PC-9 (cell line): ENCODE data around the gene CCR7. TPM values are rescaled to one million over a fixed set of nuclear protein-coding genes. Genes with fewer than 3 reads are reported as not detected.

Source experiments
- BruUV-seq: library from RNA; stranded (reverse); fragments of 400-500 nt; replicated peaks from 2 replicates; lab custom pipeline; 2021; lab: Mats Ljungman, UMichigan
- CTCF ChIA-PET: fragments of 300-600 bp; sonication (Branson Sonifier 250); formaldehyde crosslinking; loops from one replicate; lab custom pipeline; 2022; ENCODE audit warnings: antibody characterized with exemption; lab: Charles Lee
- POLR2A ChIA-PET: fragments of 300-600 bp; sonication (Branson Sonifier 250); formaldehyde crosslinking; loops from one replicate; lab custom pipeline; 2022; ENCODE audit warnings: antibody characterized with exemption; ENCODE audit not compliant: unreplicated experiment; lab: Charles Lee
- DNase-seq, 2 experiments: peaks; one replicate each; pipeline versions ENCODE4 v3.0.0 to v3.0.0-alpha.2; 2015 to 2022; ENCODE audit warnings: mixed read lengths in 1 of 2
- H2AFZ ChIP-seq: fragments of 200-600 bp; sonication (generic); 2 replicates; pipeline ENCODE4 v1.8.1; 2017; ENCODE audit warnings: antibody characterized with exemption
- H3F3A ChIP-seq: fragments of 200-600 bp; sonication (generic); 2 replicates; pipeline ENCODE4 v1.8.1; 2017; ENCODE audit warnings: antibody characterized with exemption, mild to moderate bottlenecking, low read depth; ENCODE audit not compliant: insufficient read depth
- H3K27ac ChIP-seq: fragments of 200-600 bp; sonication (generic); 2 replicates; pipeline ENCODE4 v1.6.1; 2016; ENCODE audit warnings: mixed run types
- H3K27me3 ChIP-seq: fragments of 200-600 bp; sonication (generic); 2 replicates; pipeline ENCODE4 v1.6.1; 2016; ENCODE audit warnings: low read depth, mixed run types; ENCODE audit not compliant: insufficient read depth
- H3K36me3 ChIP-seq: fragments of 200-600 bp; sonication (generic); 2 replicates; pipeline ENCODE4 v1.6.1; 2016; ENCODE audit warnings: low read depth, mixed run types
- H3K4me1 ChIP-seq: fragments of 200-600 bp; sonication (generic); replicated peaks from 2 replicates; pipeline ENCODE4 v1.6.1; 2016; ENCODE audit warnings: mixed run types; ENCODE audit not compliant: insufficient read depth
- H3K4me2 ChIP-seq: fragments of 200-600 bp; sonication (generic); 2 replicates; pipeline ENCODE4 v1.6.1; 2017; ENCODE audit warnings: mixed run types
- H3K4me3 ChIP-seq: fragments of 200-600 bp; sonication (generic); 2 replicates; pipeline ENCODE4 v1.6.1; 2016; ENCODE audit warnings: mixed run types
- H3K79me2 ChIP-seq: fragments of 200-600 bp; sonication (generic); 2 replicates; pipeline ENCODE4 v1.6.1; 2017; ENCODE audit warnings: low read depth, mixed run types
- H3K9me2 ChIP-seq: fragments of 200-600 bp; sonication (generic); 2 replicates; pipeline ENCODE4 v1.8.1; 2017; ENCODE audit warnings: mild to moderate bottlenecking; ENCODE audit not compliant: insufficient read depth
- H3K9me3 ChIP-seq: fragments of 200-600 bp; sonication (generic); 2 replicates; pipeline ENCODE4 v1.8.1; 2016; ENCODE audit warnings: low read depth; ENCODE audit not compliant: insufficient read depth
- H4K20me1 ChIP-seq: fragments of 200-600 bp; sonication (generic); 2 replicates; pipeline ENCODE4 v1.8.1; 2017; ENCODE audit not compliant: insufficient read depth
- CTCF ChIP-seq: fragments of 200-600 bp; sonication (generic); conservative IDR thresholded peaks from 2 replicates; pipeline ENCODE4 v1.6.1; 2017; ENCODE audit warnings: mixed run types, antibody characterized with exemption, mild to moderate bottlenecking, moderate library complexity
- EZH2 ChIP-seq: fragments of 200-600 bp; sonication (generic); IDR thresholded peaks from 2 replicates; pipeline ENCODE4 v1.8.0; 2017; ENCODE audit warnings: antibody characterized with exemption, low read depth
- intact Hi-C: fragments of 100-400 bp; cut with micrococcal nuclease; formaldehyde crosslinking; loops from one replicate; pipeline ENCODE4 v1.10.0; 2022; ENCODE audit not compliant: unreplicated experiment
- total RNA-seq: library from RNA; stranded (reverse); gene quantifications from 2 replicates; pipeline ENCODE4 v1.2.3, GENCODE V29; 2021

CCR7 gene
- total RNA-seq, 1 experiment from 2014 or later, result not detected

GRCh38 chr17:40542558-40543411 is 22.5 kb downstream of the CCR7 start:
- Histone ChIP-seq H3K9me3 (no peaks in the 10 kb centered on the region), H3F3A (peaks cover 2% of the 10 kb centered on the region; the same call in 1 of the 2 replicates), H3K27ac (no peak overlapping the region), H3K4me3 (no peak overlapping the region), H3K4me2 (no peak overlapping the region), H3K9me2 (no peaks in the 10 kb centered on the region), H3K27me3 (no peaks in the 10 kb centered on the region), H3K36me3 (no peaks in the 10 kb centered on the region), H3K79me2 (no peaks in the 10 kb centered on the region), H4K20me1 (no peaks in the 10 kb centered on the region), H2AFZ (no peak overlapping the region), H3K4me1 (peaks cover 5% of the 10 kb centered on the region)
- POLR2A ChIA-PET, result no interaction called here
- no peak for DNase-seq
- intact Hi-C loops, result no loop called here
- CTCF ChIA-PET, result interaction anchor here (0.6 kb wide), 1 partner anchor 311 kb away, joined by 3 read pairs; no protein-coding TSS in a partner anchor
- TF ChIP-seq EZH2 (no peak), CTCF (no peak)
- BruUV-seq, result no TSS peak

- POLR2A ChIA-PET, result no interaction called here
- Histone ChIP-seq H3K27me3 (no peaks in the 10 kb centered on the region), H3K4me1 (no peaks in the 10 kb centered on the region), H3K36me3 (no peaks in the 10 kb centered on the region), H2AFZ (no peak overlapping the region), H3K27ac (no peak overlapping the region), H3K9me2 (no peaks in the 10 kb centered on the region), H3K4me3 (no peak overlapping the region), H3F3A (no peaks in the 10 kb centered on the region; the same call in 1 of the 2 replicates), H3K9me3 (no peaks in the 10 kb centered on the region), H3K4me2 (no peak overlapping the region), H3K79me2 (no peaks in the 10 kb centered on the region), H4K20me1 (no peaks in the 10 kb centered on the region)
- DNase-seq, result no peak
- intact Hi-C loops, result no loop called here
- BruUV-seq, result no TSS peak
- TF ChIP-seq EZH2 (no peak), CTCF (no peak)
- CTCF ChIA-PET, result no interaction called here
Observed at GRCh38 chr17:40541873-40542557, 23.3 kb downstream of the CCR7 start.

- POLR2A ChIA-PET, result interaction anchor here (0.6 kb wide), 1 partner anchor 174 kb away, joined by 5 read pairs; no protein-coding TSS in a partner anchor
- no TSS peak for BruUV-seq
- no peak for DNase-seq
- Histone ChIP-seq H3K4me3 (no peak overlapping the region), H3K27ac (no peak overlapping the region), H3K9me2 (no peaks in the 10 kb centered on the region), H3K4me1 (no peaks in the 10 kb centered on the region), H3K9me3 (no peaks in the 10 kb centered on the region), H3F3A (no peaks in the 10 kb centered on the region), H3K79me2 (no peaks in the 10 kb centered on the region), H4K20me1 (no peaks in the 10 kb centered on the region), H3K4me2 (no peak overlapping the region), H3K27me3 (no peaks in the 10 kb centered on the region), H3K36me3 (no peaks in the 10 kb centered on the region), H2AFZ (no peak overlapping the region)
- intact Hi-C loops, result no loop called here
- TF ChIP-seq CTCF (no peak), EZH2 (no peak)
- CTCF ChIA-PET, result no interaction called here
Observed at GRCh38 chr17:40541060-40541872, 24.0 kb downstream of the CCR7 start.
